Kidney (tissue), 14 donors: ENCODE data around the gene SSBP4. TPM values are rescaled to one million over a fixed set of nuclear protein-coding genes. Genes with fewer than 3 reads are reported as not detected.

Source experiments
- DNase-seq, 5 donors: peaks; one replicate each; pipeline ENCODE4 v3.0.0-alpha.2; 2013 to 2020
- FAIRE-seq: peaks from 2 replicates; lab custom pipeline; 2012; peaks lifted over from hg19 to GRCh38; lab: Jason Lieb, UNC
- H3K27ac ChIP-seq, 2 donors: one replicate each; pipeline ENCODE4 v1.7.0; 2013; ENCODE audit warnings: low read depth in 2 of 2, low read length in 2 of 2, inconsistent platforms in 1 of 2
- H3K27me3 ChIP-seq: one replicate; pipeline ENCODE4 v1.7.1; 2013; ENCODE audit warnings: low read length, inconsistent platforms; ENCODE audit not compliant: control insufficient read depth, insufficient read depth
- H3K36me3 ChIP-seq, 3 donors: one replicate each; pipeline versions ENCODE4 v1.7.0 to v1.7.1; 2013; ENCODE audit warnings: low read length in 3 of 3, control low read depth in 1 of 3, inconsistent platforms in 1 of 3; ENCODE audit not compliant: insufficient read depth in 3 of 3, control insufficient read depth in 2 of 3
- H3K4me1 ChIP-seq, 3 donors: one replicate each; pipeline versions ENCODE4 v1.7.0 to v1.7.1; 2013; ENCODE audit warnings: low read length in 3 of 3, inconsistent platforms in 1 of 3, low read depth in 1 of 3; ENCODE audit not compliant: control insufficient read depth in 2 of 3, insufficient read depth in 2 of 3
- H3K4me3 ChIP-seq, 3 donors: one replicate each; pipeline versions ENCODE4 v1.7.0 to v1.8.1; 2013; ENCODE audit warnings: low read length in 3 of 3, control low read depth in 1 of 3, inconsistent platforms in 1 of 3
- H3K9ac ChIP-seq, 3 donors: one replicate each; pipeline versions ENCODE4 v1.7.0 to v1.7.1; 2013; ENCODE audit warnings: low read length in 3 of 3, control low read depth in 1 of 3, inconsistent platforms in 1 of 3
- H3K9me3 ChIP-seq, 3 donors: one replicate each; pipeline versions ENCODE4 v1.7.0 to v1.7.1; 2013; ENCODE audit warnings: low read length in 3 of 3, control low read depth in 1 of 3, inconsistent platforms in 1 of 3; ENCODE audit not compliant: control insufficient read depth in 2 of 3, insufficient read depth in 1 of 3
- intact Hi-C: fragments of 100-400 bp; cut with DNase I; formaldehyde crosslinking; loops from one replicate; pipeline ENCODE4 v1.11.1; 2022
- polyA plus RNA-seq: library from polyadenylated mRNA; stranded (reverse); fragments of 350-450 nt; fragmentation: Illumina TruSeq; extraction: RNeasy Lipid Tissue Mini Kit (QIAGEN cat#74804); gene quantifications from one replicate; pipeline ENCODE4 v1.2.3, GENCODE V29; 2014; ENCODE audit warnings: low read depth, low replicate concordance; ENCODE audit not compliant: insufficient read depth
- total RNA-seq: library from RNA; stranded (reverse); fragmentation: NEBNext Ultra II Directional; extraction: Animal tissue kit (Norgen Biotek cat#: 25700); gene quantifications from one replicate; pipeline ENCODE4 v1.2.1, GENCODE V29; 2021
- TF ChIP-seq, protein P1 (sequence below): IDR thresholded peaks from 3 replicates; pipeline ENCODE4 v1.5.1; 2012; ENCODE audit warnings: mild to moderate bottlenecking, moderate library complexity, borderline replicate concordance; ENCODE audit not compliant: insufficient read depth; ENCODE audit errors: extremely low read depth
- donor health status: control.
- donor health status: control.
- donor health status: control.
- donor health status: control.
- donor health status: control.
- donor health status: DM: yes; HTN: yes; CAD: no.
- donor health status: Normal renal cell carcinoma (clear cell type).

SSBP4 gene
- total and polyA plus RNA-seq, 2 donors from 2014 or later = 64.9 to 74.9 TPM

- intact Hi-C loops = no loop called here
- Histone ChIP-seq H3K4me3 (no peak overlapping the region), H3K9ac (no peak overlapping the region), H3K27me3 (no peaks in the 10 kb centered on the region), H3K9me3 (no peaks in the 10 kb centered on the region), H3K27ac (no peak overlapping the region), H3K36me3 (peaks cover 0 to 12% (median 5%) of the 10 kb centered on the region in 3 donors), H3K4me1 (peaks cover 0 to 61% (median 38%) of the 10 kb centered on the region in 3 donors)
- DNase-seq (no peak), FAIRE-seq (no peak)
- TF ChIP-seq, protein P1, sequence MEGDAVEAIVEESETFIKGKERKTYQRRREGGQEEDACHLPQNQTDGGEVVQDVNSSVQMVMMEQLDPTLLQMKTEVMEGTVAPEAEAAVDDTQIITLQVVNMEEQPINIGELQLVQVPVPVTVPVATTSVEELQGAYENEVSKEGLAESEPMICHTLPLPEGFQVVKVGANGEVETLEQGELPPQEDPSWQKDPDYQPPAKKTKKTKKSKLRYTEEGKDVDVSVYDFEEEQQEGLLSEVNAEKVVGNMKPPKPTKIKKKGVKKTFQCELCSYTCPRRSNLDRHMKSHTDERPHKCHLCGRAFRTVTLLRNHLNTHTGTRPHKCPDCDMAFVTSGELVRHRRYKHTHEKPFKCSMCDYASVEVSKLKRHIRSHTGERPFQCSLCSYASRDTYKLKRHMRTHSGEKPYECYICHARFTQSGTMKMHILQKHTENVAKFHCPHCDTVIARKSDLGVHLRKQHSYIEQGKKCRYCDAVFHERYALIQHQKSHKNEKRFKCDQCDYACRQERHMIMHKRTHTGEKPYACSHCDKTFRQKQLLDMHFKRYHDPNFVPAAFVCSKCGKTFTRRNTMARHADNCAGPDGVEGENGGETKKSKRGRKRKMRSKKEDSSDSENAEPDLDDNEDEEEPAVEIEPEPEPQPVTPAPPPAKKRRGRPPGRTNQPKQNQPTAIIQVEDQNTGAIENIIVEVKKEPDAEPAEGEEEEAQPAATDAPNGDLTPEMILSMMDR = no peak
Measured at GRCh38 chr19:18466354-18466753, 47.2 kb downstream of the SSBP4 start.

GRCh38 chr19:18467978-18468377, 48.8 kb downstream of the SSBP4 start:
- H3K4me3 ChIP-seq = no peak overlapping the region
- no peak for FAIRE-seq
- peak overlapping the region in 1 of 3 donors; percentile 44 for H3K9ac ChIP-seq
- no peaks in the 10 kb centered on the region for H3K27me3 ChIP-seq
- peaks cover 0 to 55% (median 38%) of the 10 kb centered on the region in 3 donors for H3K4me1 ChIP-seq
- peak overlapping the region; percentile 59 to 75 for H3K27ac ChIP-seq
- H3K36me3 ChIP-seq = peaks cover 0 to 7% (median under 1%) of the 10 kb centered on the region in 3 donors
- intact Hi-C loops = no loop called here
- TF ChIP-seq, protein P1 = no peak
- H3K9me3 ChIP-seq = no peaks in the 10 kb centered on the region
- DNase-seq = no peak

DNA sequence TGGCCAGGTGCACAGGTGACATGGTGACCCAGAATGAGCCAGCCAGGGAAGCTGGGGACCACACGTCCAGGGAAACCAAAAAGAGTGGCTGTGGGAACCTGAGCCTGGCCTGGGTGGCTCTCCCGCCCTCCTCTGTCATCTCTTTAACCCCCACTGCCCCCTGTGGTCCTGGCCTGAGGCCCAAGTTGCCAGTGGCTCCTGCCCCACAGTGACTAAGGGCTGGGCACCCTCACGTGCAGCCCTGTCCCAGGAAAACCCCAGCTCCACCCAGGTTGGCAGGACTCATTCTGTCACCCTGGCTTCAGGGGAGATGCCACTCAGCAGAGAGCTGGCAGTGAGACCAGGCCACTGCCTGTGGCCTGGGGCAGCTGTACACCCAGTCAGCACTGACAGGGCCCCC, 49.3 kb downstream of the SSBP4 start:
- H3K9me3 ChIP-seq = no peaks in the 10 kb centered on the region
- H3K4me1 ChIP-seq = peaks cover 0 to 55% (median 38%) of the 10 kb centered on the region in 3 donors
- no peak for FAIRE-seq
- no peaks in the 10 kb centered on the region for H3K27me3 ChIP-seq
- DNase-seq = peak in 1 of 5 donors; percentile 83
- H3K9ac ChIP-seq = peak overlapping the region in 1 of 3 donors; percentile 44
- H3K36me3 ChIP-seq = peaks cover 0 to 7% (median 0%) of the 10 kb centered on the region in 3 donors
- intact Hi-C loops = no loop called here
- no peak overlapping the region for H3K4me3 ChIP-seq
- TF ChIP-seq, protein P1 = no peak
- peak overlapping the region; percentile 59 to 75 for H3K27ac ChIP-seq
